ENCODE data around the gene APOA4.

- TF ChIP-seq CTCF (IDR thresholded peaks at IDR 0.05), result no peak
- TF ChIP-seq POLR2A (IDR thresholded peaks at IDR 0.05), result no peak
These were observed 48.1 kb upstream of the APOA4 start for GRCh38 chr11:116871248-116871647.

Data from lower leg skin (tissue), 3 donors.